OCI-LY1 (cell line): ENCODE measurements around the gene CDK5R1.

ENCODE experiments used
- EZH2 ChIP-seq: fragments of 200-600 bp; sonication (generic), shearing (Covaris generic); IDR thresholded peaks from 2 replicates; pipeline ENCODE4 v1.8.0; 2017; ENCODE audit warnings: borderline replicate concordance, mixed run types, mild to moderate bottlenecking, antibody characterized with exemption, low read length, moderate library complexity, mixed read lengths
- TF ChIP-seq, protein P1 (sequence below): fragments of 200-600 bp; sonication (generic), shearing (Covaris generic); IDR thresholded peaks from 2 replicates; pipeline ENCODE4 v1.5.1; 2017; ENCODE audit warnings: mild to moderate bottlenecking, antibody characterized with exemption, low read length, moderate library complexity, mixed read lengths

- TF ChIP-seq EZH2 = no peak
- TF ChIP-seq, protein P1, sequence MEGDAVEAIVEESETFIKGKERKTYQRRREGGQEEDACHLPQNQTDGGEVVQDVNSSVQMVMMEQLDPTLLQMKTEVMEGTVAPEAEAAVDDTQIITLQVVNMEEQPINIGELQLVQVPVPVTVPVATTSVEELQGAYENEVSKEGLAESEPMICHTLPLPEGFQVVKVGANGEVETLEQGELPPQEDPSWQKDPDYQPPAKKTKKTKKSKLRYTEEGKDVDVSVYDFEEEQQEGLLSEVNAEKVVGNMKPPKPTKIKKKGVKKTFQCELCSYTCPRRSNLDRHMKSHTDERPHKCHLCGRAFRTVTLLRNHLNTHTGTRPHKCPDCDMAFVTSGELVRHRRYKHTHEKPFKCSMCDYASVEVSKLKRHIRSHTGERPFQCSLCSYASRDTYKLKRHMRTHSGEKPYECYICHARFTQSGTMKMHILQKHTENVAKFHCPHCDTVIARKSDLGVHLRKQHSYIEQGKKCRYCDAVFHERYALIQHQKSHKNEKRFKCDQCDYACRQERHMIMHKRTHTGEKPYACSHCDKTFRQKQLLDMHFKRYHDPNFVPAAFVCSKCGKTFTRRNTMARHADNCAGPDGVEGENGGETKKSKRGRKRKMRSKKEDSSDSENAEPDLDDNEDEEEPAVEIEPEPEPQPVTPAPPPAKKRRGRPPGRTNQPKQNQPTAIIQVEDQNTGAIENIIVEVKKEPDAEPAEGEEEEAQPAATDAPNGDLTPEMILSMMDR = no peak
Measured at GRCh38 chr17:32453370-32453769, 33.4 kb upstream of the CDK5R1 start.
